GM21529 (cell line): ENCODE data around the gene COL4A1.

Source experiments
- ATAC-seq: cut with Tn5 transposase; IDR thresholded peaks from one replicate; pipeline ENCODE4 v1.9.1; 2021; ENCODE audit not compliant: unreplicated experiment

COL4A1 gene

DNA sequence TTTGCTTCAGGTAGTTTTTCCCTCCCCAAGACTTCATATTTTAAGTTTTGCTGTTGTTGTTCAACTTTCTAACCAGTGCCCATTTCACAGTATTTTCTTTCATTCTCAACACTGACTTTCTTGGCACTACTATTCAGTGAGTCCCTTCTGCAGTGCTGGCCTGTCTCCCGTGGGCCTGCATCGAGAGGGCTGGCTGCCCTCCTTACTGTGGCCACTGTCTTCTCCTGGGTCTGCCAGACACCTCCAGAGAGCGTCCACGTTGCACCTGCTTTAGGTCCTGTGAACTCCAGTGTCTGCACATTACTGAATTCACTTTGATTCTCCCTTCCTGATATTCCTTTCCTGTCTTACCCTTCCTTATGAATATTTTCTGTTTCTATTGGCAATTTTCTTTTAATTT, 27.3 kb downstream of the COL4A1 start:
- ATAC-seq, result no peak

DNA sequence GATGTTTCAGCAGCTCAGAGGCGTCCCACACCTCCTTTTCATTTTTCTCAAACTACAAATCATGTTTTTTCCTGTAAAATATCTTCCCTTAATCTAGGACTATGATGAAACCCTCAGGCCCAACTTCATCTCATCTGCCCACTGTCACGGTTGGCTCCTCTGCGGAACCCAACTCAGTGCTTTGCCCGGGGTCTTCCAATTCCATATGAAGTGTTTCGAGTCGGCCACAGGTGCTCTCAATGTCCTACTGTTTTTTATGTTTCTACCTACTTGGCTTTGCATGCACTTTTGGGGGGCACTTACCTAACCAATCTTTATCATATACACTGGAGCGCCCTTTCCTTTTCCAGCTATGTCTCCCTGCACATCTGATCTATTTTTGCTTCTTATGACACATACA, 28.1 kb downstream of the COL4A1 start:
- ATAC-seq, result no peak

DNA sequence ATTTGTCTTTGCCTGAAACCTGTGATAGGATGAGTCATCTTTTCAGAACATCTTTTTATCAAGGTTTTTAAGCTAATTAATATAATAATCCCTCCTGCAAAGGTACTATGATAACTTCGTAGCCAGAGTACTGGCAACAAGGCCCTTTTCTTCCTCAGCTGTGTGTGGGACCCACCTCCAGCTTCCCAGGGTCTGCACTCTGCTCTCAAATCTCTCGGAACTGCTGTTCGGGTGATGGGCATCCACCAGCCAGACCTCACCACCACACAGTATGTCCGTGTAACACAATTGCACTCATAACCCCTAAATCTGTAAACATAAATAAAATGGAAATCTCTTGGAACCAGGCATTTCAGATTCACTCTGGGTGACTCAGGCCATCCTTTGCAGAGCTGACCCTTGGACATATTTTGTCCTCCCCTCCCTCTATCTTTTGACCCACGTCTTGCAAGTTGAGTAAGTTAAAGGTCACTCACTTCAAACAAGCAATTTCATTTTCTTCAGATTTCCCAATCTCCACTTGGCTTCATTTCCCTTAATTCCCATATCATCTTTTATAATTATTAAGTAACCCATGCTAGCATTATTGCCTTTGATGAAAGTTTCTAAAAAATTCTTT, 29.5 kb downstream of the COL4A1 start:
- no peak for ATAC-seq

DNA sequence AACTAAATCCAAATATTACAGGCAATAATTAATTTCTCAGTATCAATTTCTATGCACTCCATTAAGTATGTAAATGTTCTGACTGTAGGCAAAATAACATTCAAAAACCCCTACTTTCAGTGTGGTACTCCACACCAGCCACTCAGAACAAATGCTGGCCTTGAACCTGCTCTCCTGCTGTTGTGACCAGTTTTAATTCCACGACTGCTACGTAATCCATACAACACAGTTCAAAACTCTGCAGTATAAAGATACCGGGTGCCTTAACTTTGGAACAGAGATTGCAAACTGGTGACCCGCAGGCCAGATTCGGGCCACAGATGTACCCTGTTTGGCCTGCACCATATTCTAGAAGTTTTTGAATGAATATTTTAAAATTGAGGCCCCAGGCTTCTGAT, 30.4 kb downstream of the COL4A1 start:
- no peak for ATAC-seq

DNA sequence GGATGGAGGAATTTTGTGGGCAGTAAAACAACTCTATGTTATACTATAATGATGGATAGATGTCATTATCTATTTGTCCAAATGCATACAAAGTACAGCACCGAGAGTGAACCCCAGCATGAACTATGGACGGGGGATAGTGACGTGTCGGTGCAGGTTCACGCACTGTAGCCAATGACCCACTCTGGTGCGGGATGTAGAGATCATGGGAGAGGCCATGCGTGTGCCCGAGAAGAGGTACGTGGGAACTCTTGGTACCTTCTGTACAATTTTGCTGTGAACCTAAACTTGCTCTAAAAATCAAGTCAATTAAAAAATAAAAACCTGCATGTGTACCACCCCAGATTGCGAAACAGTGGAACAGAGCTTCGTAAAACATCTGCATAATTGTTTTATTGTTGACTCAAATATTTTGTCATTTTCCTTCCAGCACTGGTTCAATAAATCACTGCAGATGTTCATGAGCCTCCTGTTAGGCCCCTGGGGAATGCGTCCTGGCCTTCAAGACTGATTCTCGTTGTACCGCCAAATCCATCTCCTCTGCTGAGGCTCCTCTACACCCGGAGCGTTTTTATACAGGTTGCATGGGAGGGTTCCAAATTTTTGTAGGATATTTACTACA, 30.9 kb downstream of the COL4A1 start:
- ATAC-seq, result no peak

DNA sequence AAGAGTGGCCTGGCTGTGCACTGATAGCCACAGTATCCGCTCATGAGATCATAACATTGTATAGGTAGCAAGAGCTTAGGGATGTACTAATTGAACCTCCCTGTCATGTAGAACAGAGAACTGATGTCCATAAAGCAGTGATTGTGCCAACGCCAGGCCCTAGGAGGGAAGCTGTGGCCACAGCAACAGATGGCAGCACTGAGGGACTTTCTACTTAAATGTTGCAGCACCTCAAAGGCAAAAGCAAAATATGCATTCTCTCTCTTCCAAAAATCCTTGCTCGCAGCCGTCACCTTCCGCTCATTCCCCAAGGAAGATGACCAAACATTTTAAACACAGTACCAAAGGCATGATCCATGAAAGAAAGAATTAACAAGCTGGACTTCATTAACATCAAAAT, 32.3 kb downstream of the COL4A1 start:
- no peak for ATAC-seq

DNA sequence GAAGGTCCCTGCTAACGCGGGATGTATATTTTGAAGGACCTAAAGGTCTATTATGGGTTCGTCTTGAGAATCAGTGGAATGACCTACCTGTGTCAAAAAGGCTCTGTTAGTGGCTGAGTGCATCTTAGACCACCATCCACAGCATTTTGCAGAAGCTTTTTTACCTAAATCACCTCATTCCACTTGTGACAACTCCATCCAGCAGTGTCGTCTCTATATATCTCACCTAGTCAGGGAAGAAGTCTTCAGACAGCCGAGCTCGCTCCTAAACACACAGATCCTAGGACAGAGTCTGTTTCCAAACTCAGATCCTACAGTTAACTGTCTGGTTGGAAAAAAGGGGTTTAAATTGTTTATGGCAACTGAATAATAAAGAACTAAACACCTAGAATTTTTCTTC, 33.7 kb downstream of the COL4A1 start:
- no peak for ATAC-seq

DNA sequence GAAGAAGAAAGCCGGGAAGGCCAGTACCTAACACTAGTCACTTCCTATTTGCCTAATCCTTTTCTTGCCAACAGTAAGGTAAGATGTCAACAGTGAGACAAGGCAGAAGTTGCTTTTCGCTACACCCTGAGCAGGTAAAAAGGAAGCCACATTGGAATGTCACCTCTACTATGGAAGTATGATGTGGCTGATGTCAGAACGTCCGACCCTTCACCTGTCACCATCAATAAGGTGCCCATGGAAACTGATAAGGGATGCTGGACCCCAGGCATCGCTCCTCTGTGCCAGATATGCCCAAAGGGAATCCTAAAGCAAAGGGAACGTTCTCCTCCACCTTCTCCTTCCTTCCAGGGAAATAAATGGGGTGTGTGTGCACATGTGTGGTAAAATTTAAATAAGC, 34.3 kb downstream of the COL4A1 start:
- no peak for ATAC-seq

DNA sequence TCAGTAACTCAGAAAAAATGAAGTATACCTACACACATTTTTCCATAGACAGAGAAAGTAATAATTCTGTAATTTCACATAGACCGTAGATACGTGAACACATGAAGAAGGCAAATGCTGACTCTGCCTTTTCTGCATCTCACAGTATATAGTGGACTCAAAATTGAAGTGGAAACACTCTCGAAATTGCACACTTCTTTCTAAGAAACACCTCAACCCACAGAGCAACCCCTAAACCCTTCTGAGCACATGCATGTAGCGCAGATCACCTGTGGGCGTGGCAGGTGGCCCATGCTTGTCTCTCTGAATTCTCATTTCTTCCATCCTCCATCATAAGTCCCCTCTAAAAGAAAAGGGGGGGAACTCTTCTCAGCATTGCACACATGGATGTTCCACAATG, 34.7 kb downstream of the COL4A1 start:
- no peak for ATAC-seq

DNA sequence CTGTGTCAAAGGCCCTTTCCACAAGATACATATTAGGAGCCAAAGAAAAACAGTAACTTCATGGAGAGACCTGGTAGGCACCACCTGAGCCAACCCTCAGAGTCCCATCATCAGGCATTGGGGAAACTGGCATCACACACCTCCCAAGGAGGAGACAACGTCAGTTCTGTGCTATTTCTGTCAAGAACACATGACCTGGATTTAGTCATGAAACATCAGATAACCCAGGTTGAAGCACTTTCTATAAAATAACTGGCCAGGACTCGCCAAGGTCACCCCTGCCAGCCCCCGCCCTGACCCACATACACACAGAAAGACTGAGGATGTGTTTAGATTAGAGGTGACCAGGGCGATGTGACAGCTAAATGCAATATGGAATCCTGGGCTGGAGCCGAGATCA, 35.6 kb downstream of the COL4A1 start:
- no peak for ATAC-seq

DNA sequence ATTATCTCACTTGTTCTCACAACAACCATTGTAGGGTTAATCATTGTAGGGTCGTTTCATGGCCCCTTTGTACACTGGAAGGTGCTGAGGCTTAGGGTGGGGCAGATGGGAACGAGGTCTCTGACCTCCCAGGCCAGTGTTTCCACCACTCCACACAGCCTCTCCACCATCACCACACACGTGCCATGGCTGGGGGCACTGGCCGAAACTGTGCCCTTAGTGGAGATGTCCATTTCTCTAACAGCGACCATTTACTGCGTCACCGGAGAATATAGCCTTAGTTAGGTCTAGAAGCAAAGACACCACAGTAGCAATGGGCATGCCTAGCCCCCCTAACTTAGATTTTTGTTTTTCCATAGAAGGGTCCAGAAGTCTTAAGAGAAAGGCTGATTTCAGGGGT, 36.5 kb downstream of the COL4A1 start:
- no peak for ATAC-seq

DNA sequence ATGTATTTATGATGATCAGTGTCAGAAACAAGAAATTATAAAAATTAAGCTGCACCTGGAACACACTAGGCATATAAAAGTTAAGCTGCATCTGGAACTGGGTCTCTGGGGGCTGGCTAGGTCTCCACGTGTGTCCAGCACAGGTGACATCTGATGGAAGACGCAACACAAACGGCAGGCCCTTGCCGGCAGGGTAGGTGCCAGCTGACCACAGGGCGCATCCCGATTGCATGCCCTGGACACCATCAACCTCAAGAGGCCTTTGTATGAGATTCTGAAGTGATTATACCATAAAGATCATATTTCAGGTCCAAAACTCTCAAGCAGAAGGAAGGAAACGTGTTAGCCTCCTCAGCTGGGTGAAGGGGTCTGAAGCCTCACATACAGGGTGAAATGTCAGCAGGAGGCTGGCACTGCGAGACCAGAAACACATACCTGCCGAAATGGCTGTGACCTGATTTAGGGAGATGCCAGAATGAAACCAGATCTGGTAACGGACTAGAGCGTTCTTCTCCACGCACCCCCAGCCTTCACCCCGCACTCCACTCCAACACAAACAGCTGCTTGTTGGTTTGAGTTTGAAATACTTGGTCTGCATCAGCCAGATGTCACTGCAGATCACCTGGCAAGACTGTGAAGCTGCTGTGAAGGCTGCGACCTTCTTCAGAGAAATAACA, 37.3 kb downstream of the COL4A1 start:
- ATAC-seq, result no peak

DNA sequence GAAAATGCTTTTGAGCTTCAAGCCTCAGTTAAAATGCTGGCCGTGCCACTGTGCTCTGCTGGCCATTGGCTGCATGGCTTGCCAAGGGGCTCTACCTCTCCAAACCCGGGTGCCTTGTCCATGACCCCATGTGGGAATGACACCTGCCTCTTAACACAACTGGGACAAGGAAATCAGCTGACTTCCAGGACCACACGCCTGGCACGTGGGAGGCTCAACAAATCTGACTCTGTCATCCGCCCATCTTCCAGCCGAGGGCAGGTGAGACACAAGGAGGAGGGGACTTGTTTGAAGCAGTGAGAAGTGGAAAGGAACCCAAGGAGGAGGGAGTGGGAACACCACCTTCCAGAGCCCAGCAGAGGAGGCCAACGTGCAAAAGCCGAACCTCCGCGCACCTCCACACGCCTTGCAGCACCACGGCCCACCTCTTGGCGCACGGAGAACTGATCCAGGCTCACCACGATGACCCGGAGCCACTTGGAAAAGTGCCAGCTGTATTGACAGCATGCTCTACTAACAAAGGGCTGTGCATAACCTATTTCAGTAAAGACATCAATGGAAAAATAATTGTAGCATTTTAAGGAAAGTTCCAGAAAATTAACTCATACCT, 38.3 kb downstream of the COL4A1 start:
- ATAC-seq, result no peak

DNA sequence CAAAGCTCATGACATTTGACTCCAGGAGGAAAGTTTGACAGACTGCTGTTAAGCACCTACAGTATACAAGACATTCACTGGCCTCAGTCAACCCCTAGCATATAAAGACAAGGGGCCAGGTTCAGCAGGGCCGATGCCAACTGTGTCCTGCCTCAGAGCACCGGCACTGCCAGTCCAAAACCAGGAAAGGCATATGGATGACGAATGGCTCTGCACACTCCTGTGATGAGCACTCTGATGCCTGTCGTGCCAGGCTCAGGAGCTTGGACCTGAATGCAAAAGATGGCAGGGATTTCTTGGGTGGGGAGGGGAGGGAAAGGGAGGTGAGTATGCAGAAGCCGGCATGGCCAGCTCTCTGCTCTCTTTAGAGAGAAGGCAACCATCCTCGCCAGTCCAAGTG, 38.9 kb downstream of the COL4A1 start:
- ATAC-seq, result no peak

DNA sequence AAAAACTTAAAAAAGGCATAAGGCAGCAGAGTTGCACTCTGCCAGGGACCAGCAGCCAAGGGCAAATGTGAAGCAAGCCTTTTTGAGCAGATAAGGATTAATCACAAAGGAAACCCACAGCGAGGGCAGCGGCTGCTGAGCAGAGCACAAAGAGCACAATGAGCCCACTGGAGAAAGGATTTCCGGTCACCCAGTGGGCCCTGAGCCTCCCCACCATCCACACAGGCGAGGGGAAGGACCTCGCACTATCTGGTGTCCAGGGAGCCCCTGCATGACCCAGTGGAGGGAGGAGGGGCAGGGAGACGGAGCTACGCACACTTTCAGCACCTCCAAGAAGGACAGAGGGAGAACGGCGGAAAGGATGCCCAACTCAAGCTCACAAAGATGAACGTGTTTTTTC, 40.0 kb downstream of the COL4A1 start:
- no peak for ATAC-seq

DNA sequence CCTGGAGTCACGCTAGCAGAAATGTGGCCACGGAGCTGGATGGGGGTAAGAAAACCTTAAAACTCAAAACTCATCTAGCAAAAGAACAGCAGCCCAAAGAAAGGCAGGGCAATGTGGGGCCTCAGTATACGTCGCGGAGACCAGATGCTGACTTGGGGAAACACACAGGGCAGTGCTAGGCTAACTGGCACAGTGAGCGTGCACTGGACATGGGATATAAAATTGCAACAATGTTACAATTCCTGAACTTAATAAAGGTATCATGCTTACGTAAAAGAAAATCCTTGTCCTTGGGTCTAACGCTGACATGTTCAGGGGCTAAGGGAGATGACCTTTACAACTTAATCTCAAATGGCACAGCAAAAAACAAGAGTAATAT, 40.5 kb downstream of the COL4A1 start:
- ATAC-seq, result no peak

DNA sequence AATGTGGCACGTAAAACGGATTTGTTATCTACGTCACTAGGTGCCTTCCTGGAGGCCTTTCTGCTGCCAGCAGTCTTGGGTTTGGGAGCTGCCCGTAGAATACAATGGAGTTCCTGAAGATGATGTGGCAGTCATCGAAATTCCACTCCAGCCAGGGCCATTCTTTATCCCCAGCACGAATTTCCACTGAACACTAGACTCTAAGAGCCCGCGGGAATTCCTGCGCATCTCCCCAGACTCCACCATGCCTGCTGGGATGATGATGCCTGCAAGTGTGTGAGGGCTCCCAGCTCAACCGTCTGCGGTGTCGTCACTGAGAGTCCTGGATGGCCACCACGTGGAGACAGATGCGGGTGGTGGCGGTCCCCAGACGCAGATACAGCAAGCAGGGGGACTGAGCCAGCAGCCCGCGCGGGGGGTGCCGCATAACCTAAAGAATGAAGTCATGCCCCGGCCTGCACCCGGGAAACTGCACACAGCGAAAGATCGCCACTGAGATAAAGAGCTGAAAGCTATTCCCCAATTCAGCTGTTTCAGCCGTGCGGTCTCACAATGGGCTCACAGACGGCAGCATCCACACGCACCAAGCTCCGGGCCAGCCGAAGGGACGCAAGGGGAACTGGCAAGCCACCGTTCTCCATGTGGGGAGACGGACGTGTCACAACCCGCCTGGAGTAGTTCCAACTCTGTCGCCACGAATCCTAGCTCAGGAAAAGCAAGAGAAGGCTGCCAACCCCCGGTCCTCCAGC, 41.1 kb downstream of the COL4A1 start:
- no peak for ATAC-seq

DNA sequence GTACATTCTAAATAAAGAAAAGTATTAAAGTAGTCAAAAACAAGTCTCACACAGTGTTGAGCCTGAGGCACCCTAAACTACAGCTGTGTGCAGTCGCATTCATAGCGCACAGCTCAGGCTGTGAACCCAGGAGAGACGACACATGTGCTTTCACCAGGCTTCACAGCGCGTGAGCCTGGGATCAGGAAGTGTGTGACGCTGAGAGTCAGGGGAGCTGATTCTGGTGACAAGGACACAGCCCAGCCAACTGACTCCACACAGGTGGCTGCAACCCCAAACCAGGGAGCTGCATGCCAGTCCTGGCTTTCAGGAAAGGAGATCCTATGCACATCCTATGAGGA, 41.6 kb downstream of the COL4A1 start:
- ATAC-seq, result no peak

DNA sequence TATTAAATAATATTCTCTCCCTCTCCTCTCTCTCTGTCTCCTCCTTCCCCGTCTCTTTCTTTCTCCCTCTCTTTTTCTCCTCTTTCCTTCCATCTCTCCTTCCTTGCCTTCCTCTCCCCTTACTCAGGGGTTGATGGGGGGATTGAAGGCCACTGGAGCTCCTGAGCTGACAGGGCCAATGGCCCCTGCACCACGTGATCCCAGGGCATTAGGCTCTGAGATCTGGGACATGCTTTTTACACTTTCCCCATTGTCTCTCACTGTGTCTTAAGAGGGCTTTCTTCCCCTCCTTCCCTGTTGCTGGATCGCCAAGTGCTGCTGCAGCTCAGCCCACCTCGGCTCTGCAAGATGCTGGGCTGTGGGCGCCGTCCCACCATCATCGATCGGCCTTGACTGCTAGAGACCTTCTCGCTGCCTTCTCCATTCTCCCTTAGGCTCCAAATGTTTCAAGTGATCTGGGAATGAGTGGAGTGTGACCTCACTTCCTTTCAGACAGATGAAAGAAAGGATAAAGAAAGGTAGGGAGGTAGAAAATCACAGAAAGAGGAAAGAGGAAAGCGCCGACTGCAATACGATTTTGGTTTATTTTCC, 42.2 kb downstream of the COL4A1 start:
- no peak for ATAC-seq

DNA sequence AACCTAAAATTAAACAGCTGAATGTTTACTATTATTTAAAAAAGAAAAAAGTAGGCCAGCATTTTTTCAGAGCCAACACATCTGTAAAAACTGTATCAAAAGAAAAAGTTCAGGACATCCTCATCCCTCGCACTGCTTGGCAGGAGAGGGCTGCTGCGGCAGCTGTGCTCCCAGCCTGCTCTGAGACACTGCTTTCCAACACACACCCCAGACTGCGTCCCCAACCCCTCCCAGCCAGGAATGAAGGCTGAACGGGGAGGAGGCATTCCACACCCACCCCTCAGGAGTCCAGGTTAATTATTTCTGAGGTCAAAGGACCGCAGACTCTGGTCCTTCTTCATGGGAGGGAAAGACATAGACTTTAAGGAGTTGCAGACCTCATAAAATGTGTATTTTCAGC, 43.1 kb downstream of the COL4A1 start:
- no peak for ATAC-seq

DNA sequence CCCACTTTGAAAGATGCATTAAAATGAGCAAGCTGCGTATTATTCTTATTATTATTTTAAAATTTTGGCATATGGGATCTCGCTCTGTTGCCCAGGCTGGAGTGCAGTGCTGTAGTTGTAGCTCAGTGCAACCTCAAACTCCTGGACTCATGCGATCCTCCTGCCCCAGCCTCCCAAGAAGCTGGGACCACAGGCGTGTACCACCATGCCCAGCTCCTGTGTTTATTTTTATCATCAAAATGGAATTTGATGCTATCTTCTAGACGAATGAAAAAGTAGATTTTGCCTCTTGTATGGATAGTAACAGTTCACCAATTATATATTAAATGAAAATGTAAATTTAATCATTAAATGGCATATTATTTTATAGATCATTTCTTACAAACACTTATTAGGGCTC, 43.6 kb downstream of the COL4A1 start:
- ATAC-seq, result no peak
